HuH-7.5 (cell line): ENCODE data around the gene MORN1.
"Not testable (repeated sequence)": the region's sequence is repeated elsewhere in the genome, so short reads cannot be mapped to it uniquely, and the experiment has no call there.

Experiments used
- DNase-seq: peaks from one replicate; pipeline ENCODE4 v3.0.0; 2011; ENCODE audit warnings: low spot score

MORN1 gene

GRCh38 chr1:2391041-2391930, at the start of gene MORN1, which contains the start of gene RER1:
TSS of gene MORN1 (minus strand) at chr1:2391554. CDS start at chr1:2391533, 21 bp downstream.
TSS of gene RER1 (plus strand) at chr1:2391841. CDS start at chr1:2395791, 3,950 bp downstream.
- DNase-seq = peak; percentile 97

DNA sequence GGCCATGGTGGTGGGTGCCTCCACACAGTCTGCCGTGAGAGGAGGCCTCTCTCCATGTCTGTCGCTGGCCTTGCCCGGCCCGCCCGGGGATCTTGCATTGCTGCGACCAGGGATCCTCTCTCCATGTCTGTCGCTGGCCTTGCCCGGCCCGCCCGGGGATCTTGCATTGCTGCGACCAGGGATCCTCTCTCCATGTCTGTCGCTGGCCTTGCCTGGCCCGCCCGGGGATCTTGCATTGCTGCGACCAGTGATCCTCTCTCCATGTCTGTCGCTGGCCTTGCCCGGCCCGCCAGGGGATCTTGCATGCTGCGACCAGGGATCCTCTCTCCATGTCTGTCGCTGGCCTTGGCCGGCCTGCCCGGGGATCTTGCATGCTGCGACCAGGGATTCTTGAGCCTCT, 49.0 kb upstream of the MORN1 start:
- DNase-seq = not testable (repeated sequence)

GRCh38 chr1:2439369-2439768, 48.0 kb upstream of the MORN1 start:
- no peak for DNase-seq

GRCh38 chr1:2438641-2439040, 47.3 kb upstream of the MORN1 start:
- DNase-seq = no peak

DNA sequence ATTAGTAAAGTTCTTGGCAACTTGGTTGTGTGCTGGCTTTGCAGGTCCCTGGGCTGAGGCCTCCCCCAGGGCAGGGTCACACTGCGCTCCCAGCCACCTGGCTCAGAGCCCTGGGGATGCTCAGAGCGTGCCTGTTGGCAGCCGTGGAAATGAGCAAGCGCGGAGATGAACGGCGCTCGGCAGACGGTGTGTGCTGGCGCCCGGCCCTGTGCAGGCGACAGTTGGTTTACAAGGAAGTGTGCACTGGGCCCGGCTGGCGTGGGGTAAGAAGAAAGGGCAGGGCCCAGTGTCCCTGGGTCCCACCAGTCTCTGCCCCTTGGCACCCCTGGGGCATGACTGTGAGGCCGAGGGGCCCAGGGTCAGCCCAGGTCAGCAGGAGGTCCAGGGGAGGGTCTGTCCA, 46.7 kb upstream of the MORN1 start:
- DNase-seq = no peak

- no peak for DNase-seq
Measured at GRCh38 chr1:2437617-2438016, 46.3 kb upstream of the MORN1 start.

GRCh38 chr1:2436876-2437275, 45.5 kb upstream of the MORN1 start:
- DNase-seq = no peak

DNA sequence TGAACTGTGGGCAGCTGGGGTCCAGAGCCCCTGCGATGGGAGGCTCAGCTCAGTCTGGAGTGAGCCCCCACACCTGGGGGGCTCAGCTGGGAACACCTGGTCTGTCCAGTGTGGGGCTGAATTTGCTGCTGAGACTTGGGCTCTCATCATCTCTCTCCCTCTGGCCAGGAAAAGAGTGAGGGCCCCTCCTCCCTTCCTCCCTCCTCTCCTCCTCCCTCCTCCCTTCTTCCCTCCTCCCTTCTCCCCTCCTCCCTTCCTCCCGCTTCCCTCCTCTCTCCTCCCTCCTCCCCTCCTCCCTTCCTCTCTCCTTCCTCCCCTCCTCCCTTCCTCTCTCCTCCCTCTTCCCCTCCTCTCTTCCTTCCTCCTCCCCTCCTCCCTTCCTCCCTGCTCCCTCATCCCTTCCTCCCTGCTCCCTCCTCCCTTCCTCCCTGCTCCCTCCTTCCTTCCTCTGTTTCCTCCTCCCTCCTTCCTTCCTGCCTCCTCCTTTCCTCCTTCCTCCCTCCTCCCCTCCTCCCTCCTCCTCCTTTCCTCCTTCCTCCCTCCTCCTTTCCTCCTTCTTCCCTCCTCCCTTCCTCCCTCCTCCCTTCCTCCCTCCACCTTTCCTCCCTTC, 44.5 kb upstream of the MORN1 start:
- DNase-seq = no peak

DNA sequence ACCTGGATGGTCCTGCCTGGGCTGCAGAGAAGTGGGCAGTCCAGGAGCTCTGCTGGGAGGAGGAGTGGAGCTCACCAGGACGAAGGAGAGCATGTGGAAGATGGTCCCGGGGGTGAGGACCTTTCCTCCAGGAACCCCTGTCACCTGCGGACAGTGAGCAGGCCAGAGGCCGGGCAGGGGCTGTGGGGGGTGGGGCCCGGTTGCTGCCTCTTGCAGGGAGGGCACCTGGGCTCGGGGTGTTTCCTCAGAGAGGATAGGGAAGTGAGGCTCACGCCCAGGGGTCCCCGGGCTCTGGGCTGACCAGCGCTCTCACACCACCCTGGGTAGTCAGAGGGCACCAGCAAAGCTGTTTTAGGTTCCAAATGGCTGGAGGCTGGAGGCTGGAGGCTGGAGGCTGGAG, 43.7 kb upstream of the MORN1 start:
- no peak for DNase-seq

DNA sequence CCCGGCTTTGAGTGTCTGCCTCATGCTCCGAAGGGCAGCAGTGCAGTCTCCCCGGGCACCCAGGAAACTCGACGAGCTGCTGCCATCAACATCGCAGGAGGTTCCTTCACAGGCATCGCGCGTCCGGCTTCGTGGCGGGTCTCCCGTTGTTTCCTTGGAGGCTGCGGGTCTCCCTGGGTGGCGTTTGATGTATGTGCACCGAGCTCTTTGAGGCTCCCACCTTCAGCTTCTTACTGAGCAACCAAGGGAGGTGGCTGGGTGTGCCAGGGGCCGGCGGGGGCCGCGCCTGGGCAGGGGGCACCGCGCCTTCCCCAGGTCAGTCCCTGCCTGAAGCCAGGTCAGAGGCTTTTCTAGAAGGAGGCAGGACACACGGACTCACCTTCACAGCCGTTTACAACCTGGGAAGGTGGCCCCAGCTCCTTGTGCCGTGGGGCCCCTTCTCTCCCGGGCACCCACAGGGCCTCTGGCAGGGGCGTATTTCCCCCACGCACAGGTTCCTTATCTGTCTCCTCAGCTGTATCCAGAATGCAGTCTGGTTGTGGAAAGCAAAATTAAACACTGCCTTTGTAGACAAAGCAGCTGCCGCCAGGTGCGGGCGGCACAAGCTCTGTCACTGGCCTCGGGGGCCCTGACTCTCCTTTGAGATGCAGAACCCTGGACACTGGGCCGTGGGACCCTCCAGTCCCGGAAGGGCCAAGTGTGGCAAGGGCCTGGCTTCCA, 42.7 kb upstream of the MORN1 start:
- no peak for DNase-seq

DNA sequence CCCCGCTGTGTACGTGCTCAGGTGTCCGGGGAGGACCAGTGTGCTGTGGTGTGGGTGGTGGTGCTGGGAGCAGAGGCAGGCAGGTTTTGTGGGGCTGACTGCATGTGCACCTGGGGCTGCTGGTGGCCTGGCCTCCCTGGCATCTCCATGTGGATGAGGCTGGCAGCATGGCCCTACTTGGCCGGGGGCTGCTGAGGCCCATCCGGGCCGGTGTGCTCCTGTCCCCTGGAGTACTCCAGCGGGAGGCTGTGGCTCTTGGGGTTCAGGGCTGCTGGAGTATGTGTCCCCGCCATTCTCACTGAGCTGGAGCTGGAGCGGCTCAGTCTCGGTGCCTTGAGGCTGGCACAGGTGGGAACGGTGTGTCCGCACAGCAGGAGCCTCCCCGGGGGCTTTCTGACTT, 41.8 kb upstream of the MORN1 start:
- no peak for DNase-seq

- DNase-seq = no peak
Measured at GRCh38 chr1:2432441-2432844, 41.1 kb upstream of the MORN1 start.

DNA sequence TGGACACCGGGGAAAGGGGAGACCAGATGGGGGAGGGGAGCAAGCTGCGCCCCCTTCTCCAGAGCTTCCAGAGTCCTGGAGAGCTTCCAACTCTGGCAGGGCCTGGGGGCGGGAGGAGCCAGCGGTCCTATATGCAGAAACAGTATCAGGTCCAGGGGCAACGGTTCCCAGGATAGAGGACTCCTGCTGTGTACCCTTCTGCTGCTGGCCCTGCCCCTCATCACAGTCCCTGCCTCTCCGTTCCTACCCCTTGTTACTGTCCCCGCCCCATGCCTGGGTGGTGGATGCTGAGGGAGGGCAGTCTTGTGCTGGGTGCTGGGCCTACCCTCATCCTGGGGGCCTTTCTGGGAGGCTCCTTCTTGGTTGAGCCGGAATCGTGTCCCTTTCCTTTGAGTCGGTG, 40.2 kb upstream of the MORN1 start:
- no peak for DNase-seq

DNA sequence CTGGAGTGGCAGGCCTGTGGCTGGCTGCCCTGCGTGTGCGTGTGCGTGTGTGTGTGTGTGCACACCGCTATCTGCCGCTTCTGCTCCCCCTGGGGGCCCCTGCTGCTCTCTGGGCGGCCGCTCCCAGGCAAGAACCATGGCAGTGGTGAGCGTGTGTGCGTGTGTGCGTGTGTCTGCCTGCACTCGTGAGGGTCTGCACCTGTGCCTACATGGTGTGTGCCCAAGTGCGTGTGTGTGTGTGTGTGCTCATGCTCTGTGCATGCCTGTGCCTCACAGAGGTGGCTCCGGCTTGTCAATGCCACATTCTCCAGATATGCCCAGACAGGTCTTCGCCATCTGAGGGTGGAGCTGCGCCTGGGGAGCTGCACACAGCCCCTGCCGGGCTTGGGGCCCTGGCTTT, 39.7 kb upstream of the MORN1 start:
- no peak for DNase-seq

DNA sequence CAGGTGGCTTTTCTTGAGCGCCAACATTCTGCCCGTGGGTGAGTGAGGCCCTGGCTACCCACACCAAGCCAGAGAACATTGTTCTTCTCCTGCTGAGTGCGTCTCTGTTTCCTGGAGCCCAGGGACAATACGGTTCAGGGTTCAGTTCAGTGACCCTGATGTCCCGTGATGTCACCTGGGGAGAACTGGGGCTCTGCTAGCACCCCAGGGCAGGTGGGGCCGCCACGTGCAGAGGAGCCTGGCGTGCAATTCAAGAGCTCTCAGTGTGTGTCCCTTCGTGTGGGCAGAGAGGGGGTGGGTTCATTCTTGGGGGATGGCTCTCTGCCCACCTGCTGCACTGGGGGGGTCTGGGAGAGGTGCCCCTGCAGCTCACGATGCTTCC, 39.2 kb upstream of the MORN1 start:
- no peak for DNase-seq

DNA sequence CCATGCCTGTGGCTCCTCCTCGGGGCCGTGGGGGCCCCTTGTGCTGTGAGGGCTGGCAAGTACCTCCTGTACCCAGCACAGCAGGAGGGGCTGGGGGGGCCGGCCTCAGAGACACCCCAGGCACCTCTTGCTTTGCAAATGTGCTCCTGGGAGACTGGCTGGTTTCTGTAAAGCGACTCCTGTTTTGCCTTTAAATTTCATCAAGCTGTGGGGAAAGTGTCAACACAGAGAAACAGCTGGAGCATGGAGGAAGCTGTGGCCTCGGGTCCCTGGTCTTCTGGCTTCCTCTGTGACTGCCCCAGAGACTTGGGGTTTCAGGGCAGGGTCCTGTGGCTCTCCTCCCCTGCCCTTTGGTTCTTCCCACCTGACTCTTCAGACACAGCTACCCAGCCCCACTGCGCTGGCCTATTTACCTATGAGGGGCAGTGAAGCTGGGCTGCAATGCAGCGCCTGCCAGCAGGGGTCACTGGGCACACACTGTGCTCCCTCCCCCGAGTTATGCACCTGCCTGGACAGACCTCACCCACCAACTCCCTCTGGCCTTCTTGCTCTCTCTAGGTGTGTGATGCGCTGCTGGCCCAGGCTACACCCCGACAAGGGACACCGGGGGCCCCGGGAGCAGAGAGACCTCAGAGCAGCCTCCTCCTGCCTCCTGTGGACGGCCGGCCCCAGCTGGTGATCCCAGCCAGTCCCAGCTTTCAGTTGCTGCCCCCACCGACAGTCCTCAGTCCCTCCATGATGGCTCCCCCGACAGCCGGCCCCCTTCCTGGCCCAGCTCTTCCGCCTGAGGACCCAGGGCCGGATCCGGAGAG, 38.6 kb upstream of the MORN1 start:
- no peak for DNase-seq

- DNase-seq = no peak
Measured at GRCh38 chr1:2428490-2428889, 37.1 kb upstream of the MORN1 start.

GRCh38 chr1:2427976-2428375, 36.6 kb upstream of the MORN1 start:
- DNase-seq = no peak

DNA sequence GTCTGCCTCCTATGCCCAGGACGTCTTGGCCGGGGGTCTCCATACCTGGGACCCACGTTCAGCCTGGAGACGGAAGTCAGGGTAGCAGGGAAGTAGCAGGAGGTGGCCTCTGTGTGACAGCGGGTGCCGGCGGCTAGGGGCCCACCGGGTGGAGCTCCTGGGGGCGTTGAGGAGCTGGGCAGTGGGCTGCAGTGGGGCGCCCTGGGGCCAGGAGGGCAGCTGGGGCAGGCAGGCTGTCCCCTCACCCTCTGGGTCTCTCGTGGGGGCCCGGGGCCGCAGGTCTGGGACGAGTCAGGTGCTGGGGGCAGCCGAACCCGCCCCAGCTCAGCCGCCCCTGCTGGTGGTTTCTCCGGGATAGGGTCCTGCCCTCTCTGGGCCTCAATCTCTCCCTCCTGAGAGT, 35.7 kb upstream of the MORN1 start:
- no peak for DNase-seq

DNA sequence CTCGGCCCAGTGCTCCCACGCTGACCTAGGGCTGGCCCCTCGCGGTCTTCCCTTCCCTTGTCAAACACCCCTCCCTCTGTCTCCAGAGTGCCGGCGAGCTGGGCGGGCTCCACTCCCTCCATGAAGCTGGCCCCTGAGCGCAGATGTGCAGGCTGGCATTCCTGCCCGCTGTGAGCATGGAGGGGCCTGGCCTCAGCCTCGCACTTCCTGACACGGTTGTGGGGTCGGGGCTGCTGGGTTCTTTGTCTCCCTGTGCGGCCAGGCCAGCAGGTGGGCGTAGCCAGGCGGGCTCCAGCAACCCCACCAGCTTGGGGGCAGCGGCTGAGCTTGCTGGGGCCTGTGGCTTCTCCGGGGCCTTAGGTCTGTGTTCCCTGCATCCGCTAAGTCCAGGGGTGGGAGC, 35.2 kb upstream of the MORN1 start:
- DNase-seq = no peak

- no peak for DNase-seq
Measured at GRCh38 chr1:2425892-2426291, 34.5 kb upstream of the MORN1 start.

- DNase-seq = no peak
Measured at GRCh38 chr1:2422523-2422922, 31.2 kb upstream of the MORN1 start.
